Measurements from ENCODE around the gene GNG7. TPM values are rescaled to one million over a fixed set of nuclear protein-coding genes. Genes with fewer than 3 reads are reported as not detected.
A peak's percentile ranks its signal among the peaks of the same experiment; 100 is the strongest.
"Not testable (repeated sequence)": the region's sequence is repeated elsewhere in the genome, so short reads cannot be mapped to it uniquely, and the experiment has no call there.

The GNG7 gene
- total RNA-seq, 2 donors from 2014 or later: 2.1 to 4.5 TPM

GRCh38 chr19:2648099-2648498 lies 54.4 kb downstream of the GNG7 start:
- no peaks in the 10 kb centered on the region for H3K4me1 Mint-ChIP-seq
- no peak overlapping the region for H3K4me3 Mint-ChIP-seq
- no peaks in the 10 kb centered on the region for H3K36me3 Mint-ChIP-seq (ENCODE audit: low read depth)
- no peaks in the 10 kb centered on the region for H3K27me3 Mint-ChIP-seq
- H3K27ac Mint-ChIP-seq: no peak overlapping the region
- peak; percentile 25 for ATAC-seq
- no peak for DNase-seq
- no peaks in the 10 kb centered on the region for H3K9me3 ChIP-seq (ENCODE audit: control insufficient read depth, low read length, poor library complexity, severe bottlenecking)

- H3K4me1 Mint-ChIP-seq: no peaks in the 10 kb centered on the region
- H3K9me3 ChIP-seq (ENCODE audit: control insufficient read depth, low read length, poor library complexity, severe bottlenecking): no peaks in the 10 kb centered on the region
- DNase-seq (no peak), ATAC-seq (no peak)
- H3K4me3 Mint-ChIP-seq: no peak overlapping the region
- no peaks in the 10 kb centered on the region for H3K36me3 Mint-ChIP-seq (ENCODE audit: low read depth)
- no peak overlapping the region for H3K27ac Mint-ChIP-seq
- no peaks in the 10 kb centered on the region for H3K27me3 Mint-ChIP-seq
Measured at GRCh38 chr19:2646866-2647535, 55.5 kb downstream of the GNG7 start.

- DNase-seq: no peak
- H3K27me3 Mint-ChIP-seq: no peaks in the 10 kb centered on the region
- ATAC-seq: no peak
- H3K27ac Mint-ChIP-seq: no peak overlapping the region
- H3K4me1 Mint-ChIP-seq: no peaks in the 10 kb centered on the region
- no peak overlapping the region for H3K4me3 Mint-ChIP-seq
- H3K36me3 Mint-ChIP-seq (ENCODE audit: low read depth): no peaks in the 10 kb centered on the region
- no peaks in the 10 kb centered on the region for H3K9me3 ChIP-seq (ENCODE audit: control insufficient read depth, low read length, poor library complexity, severe bottlenecking)
Measured at GRCh38 chr19:2645826-2646225, 56.7 kb downstream of the GNG7 start.

- DNase-seq; ATAC-seq; H3K4me1 Mint-ChIP-seq; H3K27ac Mint-ChIP-seq; H3K4me3 Mint-ChIP-seq; H3K36me3 Mint-ChIP-seq (ENCODE audit: low read depth); H3K9me3 ChIP-seq (ENCODE audit: control insufficient read depth, low read length, poor library complexity, severe bottlenecking); H3K27me3 Mint-ChIP-seq: not testable (repeated sequence)
Measured at GRCh38 chr19:2643123-2643737, 59.3 kb downstream of the GNG7 start.

GRCh38 chr19:2641332-2641698 lies 61.2 kb downstream of the GNG7 start:
- no peaks in the 10 kb centered on the region for H3K9me3 ChIP-seq (ENCODE audit: control insufficient read depth, low read length, poor library complexity, severe bottlenecking)
- Mint-ChIP-seq H3K27ac (no peak overlapping the region), H3K4me1 (peaks cover 10% of the 10 kb centered on the region), H3K27me3 (no peaks in the 10 kb centered on the region), H3K4me3 (no peak overlapping the region), H3K36me3 (ENCODE audit: low read depth) (no peaks in the 10 kb centered on the region)
- ATAC-seq: no peak
- DNase-seq: no peak

- H3K9me3 ChIP-seq (ENCODE audit: control insufficient read depth, low read length, poor library complexity, severe bottlenecking): no peaks in the 10 kb centered on the region
- Mint-ChIP-seq H3K27ac (no peak overlapping the region), H3K27me3 (no peaks in the 10 kb centered on the region), H3K4me3 (no peak overlapping the region), H3K4me1 (peaks cover 10% of the 10 kb centered on the region), H3K36me3 (ENCODE audit: low read depth) (no peaks in the 10 kb centered on the region)
- no peak for DNase-seq
- no peak for ATAC-seq
Measured at GRCh38 chr19:2640563-2641331, 61.7 kb downstream of the GNG7 start.

GRCh38 chr19:2639999-2640398 lies 62.5 kb downstream of the GNG7 start:
- Mint-ChIP-seq H3K27me3 (no peaks in the 10 kb centered on the region), H3K4me1 (peaks cover 10% of the 10 kb centered on the region), H3K4me3 (no peak overlapping the region), H3K27ac (no peak overlapping the region), H3K36me3 (ENCODE audit: low read depth) (no peaks in the 10 kb centered on the region)
- H3K9me3 ChIP-seq (ENCODE audit: control insufficient read depth, low read length, poor library complexity, severe bottlenecking): no peaks in the 10 kb centered on the region
- no peak for DNase-seq
- no peak for ATAC-seq

GRCh38 chr19:2638417-2638940 lies 64.0 kb downstream of the GNG7 start:
- ATAC-seq (no peak), DNase-seq (no peak)
- Mint-ChIP-seq H3K36me3 (ENCODE audit: low read depth) (no peaks in the 10 kb centered on the region), H3K4me3 (no peak overlapping the region), H3K27me3 (no peaks in the 10 kb centered on the region), H3K27ac (no peak overlapping the region), H3K4me1 (peaks cover 11% of the 10 kb centered on the region)
- H3K9me3 ChIP-seq (ENCODE audit: control insufficient read depth, low read length, poor library complexity, severe bottlenecking): no peaks in the 10 kb centered on the region

GRCh38 chr19:2636897-2637683 lies 65.4 kb downstream of the GNG7 start:
- H3K27ac Mint-ChIP-seq: peak overlapping the region; percentile 21
- H3K36me3 Mint-ChIP-seq (ENCODE audit: low read depth): no peaks in the 10 kb centered on the region
- no peak overlapping the region for H3K4me3 Mint-ChIP-seq
- peak; percentile 95 for ATAC-seq
- no peaks in the 10 kb centered on the region for H3K9me3 ChIP-seq (ENCODE audit: control insufficient read depth, low read length, poor library complexity, severe bottlenecking)
- peaks cover 11% of the 10 kb centered on the region for H3K4me1 Mint-ChIP-seq
- peak; percentile 66 to 68 (median 67) for DNase-seq
- H3K27me3 Mint-ChIP-seq: no peaks in the 10 kb centered on the region

GRCh38 chr19:2636141-2636896 lies 66.2 kb downstream of the GNG7 start:
- H3K27ac Mint-ChIP-seq: no peak overlapping the region
- no peaks in the 10 kb centered on the region for H3K36me3 Mint-ChIP-seq (ENCODE audit: low read depth)
- no peak for DNase-seq

GRCh38 chr19:2634960-2635359 lies 67.5 kb downstream of the GNG7 start:
- no peak overlapping the region for H3K27ac Mint-ChIP-seq
- no peaks in the 10 kb centered on the region for H3K27me3 Mint-ChIP-seq
- H3K4me3 Mint-ChIP-seq: no peak overlapping the region
- DNase-seq (no peak), ATAC-seq (no peak)
- H3K4me1 Mint-ChIP-seq: peaks cover 11% of the 10 kb centered on the region
- H3K9me3 ChIP-seq (ENCODE audit: control insufficient read depth, low read length, poor library complexity, severe bottlenecking): no peaks in the 10 kb centered on the region
- no peaks in the 10 kb centered on the region for H3K36me3 Mint-ChIP-seq (ENCODE audit: low read depth)

More at GRCh38 chr19:2636141-2636896, 66.2 kb downstream of the GNG7 start:
- Mint-ChIP-seq H3K27me3 (no peaks in the 10 kb centered on the region), H3K4me1 (peaks cover 11% of the 10 kb centered on the region), H3K4me3 (no peak overlapping the region)
- H3K9me3 ChIP-seq (ENCODE audit: control insufficient read depth, low read length, poor library complexity, severe bottlenecking): no peaks in the 10 kb centered on the region
- ATAC-seq: no peak

GRCh38 chr19:2634228-2634951 lies 68.1 kb downstream of the GNG7 start:
- Mint-ChIP-seq H3K27me3 (no peaks in the 10 kb centered on the region), H3K27ac (no peak overlapping the region), H3K36me3 (ENCODE audit: low read depth) (no peaks in the 10 kb centered on the region), H3K4me1 (peaks cover 14% of the 10 kb centered on the region), H3K4me3 (no peak overlapping the region)
- no peaks in the 10 kb centered on the region for H3K9me3 ChIP-seq (ENCODE audit: control insufficient read depth, low read length, poor library complexity, severe bottlenecking)
- no peak for DNase-seq
- ATAC-seq: no peak
